Caki2 (cell line): ENCODE measurements around the gene STMN3. TPM values are rescaled to one million over a fixed set of nuclear protein-coding genes. Genes with fewer than 3 reads are reported as not detected.
"Not testable (repeated sequence)": the region's sequence is repeated elsewhere in the genome, so short reads cannot be mapped to it uniquely, and the experiment has no call there.

Experiments
- DNase-seq: peaks from one replicate; pipeline ENCODE4 v3.0.0-alpha.2; 2015; ENCODE audit warnings: low read depth
- in situ Hi-C: cut with HindIII; loops from 2 replicates; pipeline ENCODE4 v1.10.0; 2016; ENCODE audit warnings: low sequenced_read_pairs, low pct_unique_long_range_greater_than_20kb, mixed read lengths
- total RNA-seq: library from RNA; depleted of rRNA; stranded (reverse); fragments of >200 nt; shearing (Covaris generic); gene quantifications from 2 replicates; pipeline ENCODE4 v1.2.3, GENCODE V29; 2014; ENCODE audit warnings: low replicate concordance

The STMN3 gene
- total RNA-seq, 1 experiment from 2014 or later: 70.6 TPM

GRCh38 chr20:63663332-63664066 is 10.3 kb upstream of the STMN3 start:
- in situ Hi-C loops: no loop called here
- no peak for DNase-seq

GRCh38 chr20:63662813-63663189 is 9.6 kb upstream of the STMN3 start:
- no peak for DNase-seq

DNA sequence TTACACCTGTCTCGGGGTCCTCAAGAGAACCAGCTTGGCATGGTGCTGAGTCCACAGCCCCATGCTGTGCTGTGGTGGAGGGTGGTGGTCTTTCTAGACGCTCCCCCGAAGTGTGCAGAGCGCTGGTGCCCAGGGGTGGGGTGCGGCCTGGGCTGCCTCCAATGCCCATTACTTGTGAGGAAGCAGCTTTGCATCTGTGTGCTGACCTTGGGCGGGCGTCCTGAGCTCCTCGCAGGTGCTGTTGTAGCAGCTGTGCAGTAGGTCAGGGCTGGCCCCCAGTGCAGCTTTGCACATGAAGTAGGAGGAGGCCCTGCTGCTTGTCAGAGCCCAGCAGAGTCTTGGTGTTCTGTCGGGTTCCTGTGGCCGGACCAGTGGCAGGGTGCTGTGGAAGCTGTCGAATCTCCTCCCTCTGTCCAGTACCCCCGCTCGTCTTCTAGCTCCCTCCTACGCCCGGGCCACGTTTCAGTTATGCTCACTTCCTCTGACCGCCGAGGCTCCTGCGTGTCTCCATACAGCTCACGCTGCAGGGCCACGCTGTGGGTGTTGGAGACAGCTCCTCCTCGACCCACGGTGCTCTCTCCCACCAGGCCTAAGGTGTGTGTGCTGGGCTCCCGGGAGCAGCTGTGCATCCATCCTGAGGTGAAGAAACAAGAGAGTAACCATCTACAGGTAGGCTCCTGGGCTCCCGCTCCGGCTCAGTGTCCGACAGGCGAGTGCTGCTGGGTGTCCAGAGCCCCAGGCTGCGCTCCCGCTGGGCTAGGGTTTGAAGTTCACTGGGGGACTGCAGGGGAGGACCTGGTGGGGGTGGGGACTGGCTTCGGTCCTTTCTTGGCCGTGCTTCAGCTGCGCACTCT is 9.0 kb upstream of the STMN3 start:
- no peak for DNase-seq
- in situ Hi-C loops: no loop called here

More at GRCh38 chr20:63662813-63663189, 9.6 kb upstream of the STMN3 start:
- in situ Hi-C loops: no loop called here

DNA sequence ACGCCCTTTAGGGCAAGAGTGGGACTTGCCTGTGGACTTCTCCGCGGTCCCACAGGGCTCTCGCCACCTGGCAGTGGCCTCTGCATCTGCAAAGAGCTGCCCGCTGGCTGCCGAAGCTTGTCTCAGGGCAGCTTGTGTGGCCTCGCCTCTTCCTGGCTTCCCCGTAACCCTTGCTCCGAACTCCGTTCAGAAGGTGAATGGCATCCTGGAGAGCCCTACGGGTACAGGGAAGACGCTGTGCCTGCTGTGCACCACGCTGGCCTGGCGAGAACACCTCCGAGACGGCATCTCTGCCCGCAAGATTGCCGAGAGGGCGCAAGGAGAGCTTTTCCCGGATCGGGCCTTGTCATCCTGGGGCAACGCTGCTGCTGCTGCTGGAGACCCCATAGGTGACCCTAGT is 7.9 kb upstream of the STMN3 start:
- DNase-seq: no peak
- in situ Hi-C loops: no loop called here

GRCh38 chr20:63660622-63661021 is 7.4 kb upstream of the STMN3 start:
- in situ Hi-C loops: no loop called here
- DNase-seq: no peak

DNA sequence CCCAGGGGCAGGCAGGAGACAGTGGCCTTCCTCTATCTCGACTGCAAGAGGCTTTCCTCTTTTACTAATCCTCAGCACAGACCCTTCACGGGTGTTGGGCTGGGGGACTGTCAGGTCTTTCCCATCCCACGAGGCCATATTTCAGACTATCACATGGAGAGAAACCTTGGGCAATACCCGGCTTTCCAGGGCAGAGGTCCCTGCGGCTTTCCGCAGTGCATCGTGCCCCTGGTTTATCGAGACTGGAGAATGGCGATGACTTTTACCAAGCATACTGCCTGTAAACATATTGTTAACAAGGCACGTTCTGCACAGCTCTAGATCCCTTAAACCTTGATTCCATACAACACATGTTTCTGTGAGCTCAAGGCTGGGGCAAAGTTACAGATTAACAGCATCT is 7.0 kb upstream of the STMN3 start:
- in situ Hi-C loops, DNase-seq: not testable (repeated sequence)

DNA sequence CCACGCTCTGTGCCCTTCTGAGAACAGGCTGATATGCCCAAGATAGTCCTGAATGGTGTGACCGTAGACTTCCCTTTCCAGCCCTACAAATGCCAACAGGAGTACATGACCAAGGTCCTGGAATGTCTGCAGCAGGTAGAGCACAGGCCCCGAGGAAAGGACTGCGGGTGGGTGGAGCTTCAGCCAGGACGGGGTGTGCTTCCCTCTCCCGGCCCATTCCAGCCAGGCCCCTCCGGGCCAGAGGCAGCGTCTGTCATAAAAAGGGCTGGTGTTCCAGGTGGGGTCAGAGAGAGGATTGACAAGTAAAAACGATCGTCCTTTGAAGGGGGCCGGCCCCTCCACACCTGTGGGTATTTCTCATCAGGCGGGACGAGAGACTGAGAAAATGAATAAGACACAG is 6.1 kb upstream of the STMN3 start:
- in situ Hi-C loops: no loop called here
- no peak for DNase-seq

DNA sequence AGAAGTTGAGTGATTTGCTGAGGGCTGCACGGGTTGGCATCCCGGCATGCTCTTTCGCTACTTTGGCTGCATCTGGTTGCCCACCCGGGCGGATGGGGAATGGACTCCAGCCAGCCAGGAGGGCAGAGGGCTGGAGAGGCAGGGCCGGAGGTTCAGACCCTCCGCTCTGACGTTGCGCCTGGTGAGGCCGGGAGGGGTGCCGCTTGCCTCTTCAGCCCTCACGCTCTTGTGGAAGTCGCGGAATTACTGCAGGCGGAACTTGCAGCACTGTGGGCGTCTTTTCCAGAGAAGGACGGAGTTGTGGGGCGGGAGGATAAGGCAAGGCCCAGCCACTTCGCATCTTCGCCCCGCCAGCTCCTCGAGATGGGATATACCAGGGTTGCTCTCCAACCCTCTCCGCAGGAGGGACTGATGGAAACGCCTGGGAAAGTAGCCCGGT is 5.5 kb upstream of the STMN3 start:
- in situ Hi-C loops: no loop called here
- DNase-seq: no peak

GRCh38 chr20:63657937-63658748 is 4.9 kb upstream of the STMN3 start, which contains the start of gene RTEL1:
Gene RTEL1, plus strand, starts transcription at chr20:63658312. Its CDS starts 1,091 bp downstream, at chr20:63659403.
- peak; percentile 93 for DNase-seq
- in situ Hi-C loops: no loop called here

GRCh38 chr20:63657260-63657936 is 4.2 kb upstream of the STMN3 start:
- in situ Hi-C loops: no loop called here
- DNase-seq: no peak

- DNase-seq: no peak
- in situ Hi-C loops: no loop called here
These were observed 3.2 kb upstream of the STMN3 start for GRCh38 chr20:63656451-63656850.

DNA sequence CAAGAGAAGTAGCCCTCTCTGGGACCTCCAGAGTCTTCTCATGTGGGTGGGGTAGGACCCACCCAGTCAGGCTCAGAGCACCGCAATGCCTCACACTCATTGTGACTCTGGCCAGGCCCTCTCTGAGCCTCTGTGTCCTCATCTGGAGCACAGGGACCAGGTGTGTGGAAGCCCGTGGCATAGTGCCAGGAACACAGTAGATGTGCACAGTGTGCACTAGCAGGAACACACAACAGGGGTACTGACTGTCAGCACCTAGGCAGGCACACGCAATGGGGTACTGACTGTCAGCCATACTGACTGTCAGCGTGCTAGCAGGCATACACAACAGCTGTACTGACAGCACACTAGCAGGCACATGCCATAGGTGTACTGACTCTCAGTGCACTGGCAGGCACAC is 2.0 kb upstream of the STMN3 start:
- no peak for DNase-seq
- in situ Hi-C loops: no loop called here

DNA sequence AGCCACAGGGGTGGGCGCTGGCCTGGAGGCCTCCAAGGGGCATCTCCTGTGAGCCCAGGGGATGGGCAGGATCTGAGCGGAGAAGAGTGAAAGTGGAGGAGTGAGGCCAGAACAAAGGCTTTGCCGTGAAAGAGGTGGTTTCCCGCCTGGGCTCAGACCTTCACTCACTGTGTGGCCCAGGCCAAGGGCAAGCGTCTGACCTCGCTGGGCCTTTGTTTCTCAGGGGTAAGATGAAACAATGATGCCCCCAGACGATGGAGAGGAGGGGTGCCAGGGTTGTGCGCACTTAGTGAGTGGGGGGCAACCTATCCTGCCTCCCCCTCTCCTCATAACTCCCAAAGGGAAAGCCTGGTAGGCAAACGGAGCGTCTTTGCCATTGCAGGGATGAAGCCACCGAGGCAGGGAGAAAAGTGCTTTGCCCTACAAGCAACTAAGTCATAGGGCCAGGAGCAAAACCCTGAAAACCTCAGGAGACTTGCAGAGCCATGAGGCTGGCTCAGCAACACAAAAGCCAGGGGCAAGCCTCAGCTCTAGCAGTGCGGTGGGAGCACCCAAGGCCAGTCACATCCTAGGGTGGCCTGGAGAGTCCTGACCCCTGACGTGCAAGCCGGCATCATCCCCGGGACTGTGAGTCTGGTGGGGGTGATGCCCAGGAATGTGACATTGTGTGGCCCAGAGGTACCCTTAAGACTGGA is 897 bp upstream of the STMN3 start:
- in situ Hi-C loops: no loop called here
- DNase-seq: no peak

DNA sequence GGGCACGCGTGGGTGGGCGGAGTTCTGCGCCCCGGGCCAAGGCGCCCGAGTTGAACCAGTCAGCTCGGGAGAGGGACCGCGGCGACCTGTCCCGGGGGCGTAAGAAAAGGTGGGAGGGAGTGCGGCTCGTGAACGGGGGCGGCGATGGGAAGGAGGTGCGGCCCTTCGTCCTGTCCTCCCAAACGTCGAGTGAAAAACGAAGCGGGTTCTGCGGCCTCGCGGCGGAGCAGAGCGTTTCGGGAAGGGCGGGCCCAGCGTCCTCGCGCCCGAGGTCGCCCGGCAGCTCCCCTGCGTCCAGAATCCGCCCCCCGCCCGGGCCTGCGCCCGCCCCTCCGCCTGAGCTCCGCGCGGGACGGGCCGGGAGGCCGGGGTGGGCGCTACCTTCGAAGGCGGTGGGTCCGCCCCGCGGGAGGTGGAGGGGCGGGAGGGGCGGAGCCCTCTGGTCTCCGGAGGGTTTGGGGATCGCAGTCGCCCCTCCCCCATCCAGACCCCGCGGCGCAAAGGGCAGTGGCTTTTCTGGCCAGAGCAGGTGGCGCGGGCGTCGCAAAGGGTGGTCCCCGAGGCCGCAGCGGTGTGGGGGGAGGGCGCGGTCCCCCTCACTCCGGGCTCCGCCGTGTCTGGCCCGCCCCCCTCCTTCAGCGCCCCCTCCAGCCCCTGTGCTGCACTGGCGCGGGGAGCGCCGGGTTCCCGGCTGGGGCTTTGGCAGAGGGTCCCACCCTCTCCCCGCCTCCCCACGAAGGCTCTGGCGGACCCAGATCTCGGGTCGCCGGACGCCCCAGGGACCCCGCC is 838 bp downstream of the STMN3 start:
- DNase-seq: no peak
- in situ Hi-C loops: no loop called here

GRCh38 chr20:63651942-63652191 is 1.4 kb downstream of the STMN3 start:
- in situ Hi-C loops: no loop called here
- DNase-seq: no peak

DNA sequence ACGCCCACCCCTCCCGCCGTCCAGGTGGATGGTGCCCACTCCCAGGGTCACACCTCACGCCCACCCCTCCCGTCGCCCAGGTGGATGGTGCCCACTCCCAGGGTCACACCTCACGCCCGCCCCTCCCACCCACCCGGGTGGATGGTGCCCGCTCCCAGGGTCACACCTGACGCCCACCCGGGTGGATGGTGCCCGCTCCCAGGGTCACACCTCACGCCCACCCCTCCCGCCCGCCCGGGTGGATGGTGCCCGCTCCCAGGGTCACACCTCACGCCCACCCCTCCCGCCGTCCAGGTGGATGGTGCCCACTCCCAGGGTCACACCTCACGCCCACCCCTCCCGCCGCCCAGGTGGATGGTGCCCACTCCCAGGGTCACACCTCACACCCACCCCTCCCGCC is 2.7 kb downstream of the STMN3 start:
- in situ Hi-C loops, DNase-seq: not testable (repeated sequence)

DNA sequence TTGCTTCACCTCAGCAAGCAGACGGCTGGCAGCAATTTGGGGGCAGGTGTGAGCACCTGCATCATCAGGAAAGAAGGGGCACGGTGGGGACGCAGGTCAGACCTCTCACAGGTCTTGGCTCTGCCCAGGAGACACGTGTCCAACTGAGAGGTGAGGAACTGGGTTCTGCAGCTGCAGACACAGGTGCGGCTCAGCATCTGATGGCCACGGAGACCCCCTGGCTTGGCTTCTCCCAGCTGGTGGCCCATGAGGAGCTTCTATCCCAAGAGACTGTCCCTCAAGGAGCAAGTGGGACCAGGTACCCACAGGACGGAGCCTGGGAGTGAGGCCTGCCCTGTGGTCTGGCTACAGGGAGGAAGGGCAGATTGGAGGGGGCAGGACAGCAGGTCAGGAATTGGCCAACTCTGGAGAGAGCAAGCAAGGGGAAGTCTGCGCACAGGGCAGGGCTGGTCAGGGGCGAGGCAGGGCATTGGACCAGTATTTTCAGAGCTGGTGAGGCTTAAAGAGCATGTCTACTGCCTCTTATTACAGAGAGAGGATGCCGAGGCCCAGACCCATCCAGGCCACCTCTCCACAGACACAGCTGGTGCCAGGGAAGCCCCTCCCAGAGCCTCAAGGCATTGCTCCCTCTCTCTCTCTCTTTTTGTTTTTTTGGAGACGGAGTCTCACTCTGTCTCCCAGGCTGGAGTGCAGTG is 4.2 kb downstream of the STMN3 start:
- no peak for DNase-seq
- in situ Hi-C loops: no loop called here
